ENCODE data around the gene TFDP1.
"Not testable (repeated sequence)": the region's sequence is repeated elsewhere in the genome, so short reads cannot be mapped to it uniquely, and the experiment has no call there.

Gene TFDP1

GRCh38 chr13:113551081-113552000, 33.2 kb upstream of the TFDP1 start:
- no peak for DNase-seq

DNA sequence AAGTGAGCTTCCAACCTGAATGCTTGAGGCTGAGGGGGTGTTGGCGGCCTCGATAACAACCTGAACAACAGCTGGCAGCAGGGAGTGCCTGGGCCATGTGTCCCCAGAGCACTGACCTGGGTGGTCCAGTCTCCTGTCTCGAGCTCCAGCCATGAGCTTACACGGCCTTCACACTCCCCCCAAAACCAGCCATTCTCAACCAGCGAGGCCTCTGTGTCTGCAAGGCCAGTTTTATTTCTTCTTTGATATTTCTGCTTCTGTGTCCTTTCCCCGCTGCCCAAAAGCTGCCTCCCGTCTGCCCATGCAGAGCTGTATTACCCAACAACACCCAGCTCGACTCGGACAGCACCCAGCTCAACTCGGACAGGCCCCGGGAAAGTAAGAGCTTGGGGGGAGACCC, 32.5 kb upstream of the TFDP1 start:
- DNase-seq, result no peak

DNA sequence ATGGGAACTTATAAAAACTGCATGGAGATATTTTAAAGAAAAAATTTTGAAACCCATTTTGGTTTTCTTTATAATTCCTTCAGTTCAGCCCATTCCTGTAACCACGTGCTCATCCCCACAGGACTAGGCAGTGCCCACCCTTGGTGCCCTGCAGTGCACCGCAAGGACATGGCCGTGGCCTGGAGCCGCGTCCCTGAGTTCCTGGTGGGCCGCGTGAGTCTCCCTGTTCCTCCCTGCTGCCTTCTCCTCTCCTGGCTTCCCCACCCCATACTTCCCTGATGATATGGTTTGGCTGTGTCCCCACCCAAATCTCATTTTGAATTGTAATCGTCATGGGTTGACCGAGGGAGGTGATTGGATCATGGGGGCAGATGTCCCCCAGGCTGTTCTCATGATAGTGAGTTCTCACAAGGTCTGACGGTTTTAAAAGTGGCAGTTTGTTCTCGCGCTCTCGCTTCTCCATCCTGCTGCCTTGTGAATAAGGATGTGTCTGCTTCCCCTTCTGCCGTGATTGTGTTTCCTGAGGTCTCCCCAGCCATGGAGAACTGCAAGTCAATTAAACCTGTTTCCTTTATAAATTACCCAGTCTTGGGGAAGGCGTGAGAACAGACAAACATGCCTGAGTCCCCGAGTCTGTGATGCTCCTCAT, 31.6 kb upstream of the TFDP1 start:
- no peak for DNase-seq

DNA sequence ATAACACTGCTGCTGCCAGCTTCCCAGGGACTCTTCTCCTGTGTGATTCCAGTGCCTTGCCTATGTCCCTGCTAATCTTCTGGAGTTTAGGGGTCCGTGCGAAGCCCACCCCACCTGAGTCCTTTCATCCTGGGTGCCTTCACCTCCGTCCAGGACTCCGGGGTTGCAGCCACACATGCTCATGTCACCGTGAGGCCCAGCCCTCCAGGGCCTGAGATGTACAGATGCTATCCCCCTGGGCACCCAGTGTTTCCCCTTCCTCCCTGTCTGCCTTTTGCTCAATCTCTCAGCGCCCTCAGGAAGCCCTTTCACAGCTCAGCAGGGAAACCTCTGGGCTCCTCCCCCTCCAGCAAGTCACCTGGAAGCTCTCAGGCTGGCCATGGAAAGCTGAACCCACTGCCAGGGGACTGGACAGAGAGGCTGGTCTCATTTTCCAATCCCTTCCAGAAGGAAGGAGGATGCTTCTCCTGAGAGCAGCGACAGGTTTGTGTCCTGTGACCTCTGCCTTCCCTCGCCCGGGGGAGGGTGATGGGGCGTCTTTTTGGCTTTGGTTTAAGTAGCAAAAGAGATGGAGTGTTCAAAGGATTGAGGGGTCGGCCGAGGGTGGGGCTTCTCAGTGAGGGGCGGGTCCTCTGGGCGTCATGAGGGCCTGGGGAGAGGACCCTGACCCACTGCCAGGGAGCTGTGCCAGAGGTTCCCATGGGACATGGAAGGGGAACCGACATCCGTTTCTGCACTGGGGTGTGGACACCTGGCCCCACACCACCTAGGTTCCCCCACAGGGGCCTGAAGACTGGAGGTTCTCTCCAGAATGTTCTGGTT, 30.8 kb upstream of the TFDP1 start:
- no peak for DNase-seq

DNA sequence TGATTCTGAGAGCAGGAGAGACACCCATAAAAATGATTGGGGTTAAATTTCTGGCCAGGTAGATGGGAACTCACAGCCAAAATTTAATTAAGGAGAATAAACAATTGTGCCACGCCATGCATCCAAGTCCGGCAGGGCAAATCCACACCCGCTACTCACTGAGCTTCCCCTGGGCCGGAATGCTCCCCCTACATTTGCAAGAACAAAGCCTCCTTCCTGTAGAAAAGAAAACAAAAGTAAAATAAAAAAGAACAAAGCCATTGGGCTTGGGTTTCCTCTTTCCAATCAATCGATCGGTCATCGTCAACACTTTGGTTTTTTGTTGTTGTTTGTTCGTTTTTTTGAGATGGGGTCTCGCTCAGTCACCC, 30.2 kb upstream of the TFDP1 start:
- DNase-seq, result no peak

GRCh38 chr13:113555141-113555540, 29.4 kb upstream of the TFDP1 start:
- DNase-seq, result no peak

DNA sequence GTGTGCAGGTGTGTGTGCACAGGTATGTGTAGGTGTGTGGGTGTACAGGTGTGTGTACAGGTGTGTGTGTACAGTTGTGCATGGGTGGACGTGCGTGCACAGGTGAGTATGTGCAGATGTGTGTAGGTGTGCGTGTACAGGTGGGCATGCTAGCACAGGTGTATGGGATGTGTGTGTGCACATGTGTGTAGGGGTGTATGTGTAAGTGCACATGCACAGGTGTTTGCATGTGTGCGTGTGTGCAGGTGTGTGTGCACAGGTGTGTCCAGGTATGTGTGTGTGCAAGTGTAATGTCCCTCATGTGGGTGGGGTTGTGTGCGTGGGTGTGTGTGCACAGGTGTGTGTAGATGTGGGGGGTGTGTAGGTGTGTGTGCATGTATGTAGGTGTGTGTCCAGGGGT, 27.5 kb upstream of the TFDP1 start:
- DNase-seq, result no peak

- DNase-seq, result no peak
These were observed 26.1 kb upstream of the TFDP1 start for GRCh38 chr13:113558461-113558860.

GRCh38 chr13:113559061-113559460, 25.5 kb upstream of the TFDP1 start:
- DNase-seq, result no peak

- DNase-seq, result no peak
These were observed 24.5 kb upstream of the TFDP1 start for GRCh38 chr13:113559901-113560644.

DNA sequence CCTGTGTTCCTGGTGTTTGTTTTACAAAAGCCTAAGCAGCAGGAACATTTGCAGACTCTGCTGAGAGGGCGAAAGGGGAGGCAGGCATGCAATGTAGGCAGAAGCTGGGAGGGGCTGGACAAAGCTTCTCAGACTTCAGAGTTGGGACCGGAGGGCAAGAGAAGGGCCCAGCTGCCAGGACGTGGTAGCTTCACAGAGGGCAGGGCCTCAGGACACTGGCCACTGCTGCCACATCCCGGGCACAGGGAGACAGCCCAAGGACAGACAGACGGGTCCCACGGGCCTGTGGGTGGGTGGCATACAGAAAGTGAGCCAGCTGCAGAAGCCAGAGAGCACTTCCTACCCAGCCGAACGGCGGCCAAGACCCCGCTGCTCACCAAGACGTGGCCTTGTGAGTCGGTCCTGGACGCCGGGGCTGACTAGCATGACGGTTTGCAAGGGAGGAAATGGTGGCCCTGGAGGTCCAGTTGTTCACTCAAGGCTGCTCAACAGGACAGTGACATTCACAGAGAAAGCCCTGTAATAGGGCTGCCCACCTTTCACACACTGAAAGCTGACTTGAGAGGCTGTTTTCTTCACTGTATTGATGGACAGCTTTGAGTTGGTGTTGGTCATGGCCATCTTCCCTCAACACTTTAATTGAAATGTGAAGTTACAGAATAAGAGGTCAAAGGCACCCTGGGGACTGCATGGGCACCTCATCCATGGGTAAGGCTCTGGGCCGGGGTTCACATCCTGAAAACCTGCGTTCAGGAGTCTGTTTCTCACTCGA, 23.7 kb upstream of the TFDP1 start:
- DNase-seq, result no peak

- no peak for DNase-seq
These were observed 23.0 kb upstream of the TFDP1 start for GRCh38 chr13:113561417-113562084.

DNA sequence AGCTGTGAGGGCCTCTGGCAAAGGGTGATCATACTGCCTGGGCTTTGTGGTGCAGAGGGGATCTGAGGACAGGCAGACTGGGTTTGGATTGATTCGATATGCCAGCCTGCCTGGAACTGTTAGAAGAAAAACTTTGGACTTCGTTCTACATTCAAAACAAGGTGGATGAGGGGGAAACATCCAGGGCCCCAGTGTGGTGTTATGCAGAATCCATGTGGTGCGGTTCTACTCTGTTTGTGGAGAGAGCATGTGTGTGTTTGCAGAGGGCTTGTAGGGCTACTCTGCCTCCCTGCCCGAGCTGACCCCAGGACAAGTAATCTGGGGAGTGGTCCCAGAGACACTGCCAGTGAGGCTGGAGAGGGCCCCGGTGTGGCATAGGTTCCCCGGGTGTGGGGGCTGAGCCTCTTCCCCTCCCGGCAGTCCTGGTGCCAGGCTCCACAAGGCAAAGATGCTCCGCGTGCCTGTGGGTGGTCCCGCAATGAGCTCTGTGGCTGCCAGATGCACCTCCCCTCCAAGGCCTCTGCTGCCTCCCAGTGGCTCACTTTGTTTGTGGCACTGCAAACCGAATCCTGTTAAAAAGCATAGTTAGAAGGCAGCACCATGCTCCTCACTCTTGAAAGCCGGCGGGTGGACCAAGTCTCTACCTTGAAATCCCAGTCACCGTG, 22.3 kb upstream of the TFDP1 start:
- peak; percentile 43 for DNase-seq

DNA sequence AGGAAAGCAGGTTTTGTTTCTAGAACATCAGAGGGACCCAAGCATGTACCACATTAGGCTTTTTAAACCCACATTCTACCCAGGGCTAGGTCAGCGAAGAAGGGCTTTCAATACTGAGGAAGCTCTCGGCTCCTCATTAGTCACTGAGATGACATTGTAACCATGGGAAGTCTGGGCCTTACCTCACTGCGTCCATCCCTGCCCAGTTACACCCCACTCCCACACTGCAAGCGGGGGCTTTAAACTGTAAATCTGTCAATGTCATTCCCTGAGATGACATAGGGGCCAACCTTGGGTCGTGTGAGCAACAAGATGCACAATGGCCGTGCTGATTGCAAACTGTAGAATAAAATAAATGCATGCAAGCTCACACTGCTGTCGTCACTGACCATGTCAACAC, 21.7 kb upstream of the TFDP1 start:
- DNase-seq, result no peak

DNA sequence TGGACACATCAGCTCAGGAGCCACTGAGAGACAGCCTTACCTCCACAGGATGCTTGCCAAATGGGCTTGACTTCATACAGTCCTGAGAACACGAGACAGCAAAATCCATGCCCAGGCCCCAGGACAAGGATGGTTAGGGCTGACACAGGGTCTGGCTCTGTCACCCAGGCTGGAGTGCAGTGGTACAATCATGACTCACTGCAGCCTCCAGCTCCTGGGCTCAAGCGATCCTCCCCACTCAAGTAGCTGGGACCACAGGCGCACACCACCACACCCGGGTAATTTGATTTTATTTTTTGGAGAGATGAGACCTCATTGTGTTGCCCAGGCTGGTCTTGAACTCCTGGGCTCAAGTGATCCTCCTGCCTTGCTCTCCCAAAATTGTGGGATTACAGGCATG, 21.0 kb upstream of the TFDP1 start:
- not testable (repeated sequence) for DNase-seq

- DNase-seq, result no peak
These were observed 20.1 kb upstream of the TFDP1 start for GRCh38 chr13:113564331-113565023.

- DNase-seq, result no peak
These were observed 18.9 kb upstream of the TFDP1 start for GRCh38 chr13:113565526-113566226.

GRCh38 chr13:113566227-113566561, 18.4 kb upstream of the TFDP1 start:
- no peak for DNase-seq

DNA sequence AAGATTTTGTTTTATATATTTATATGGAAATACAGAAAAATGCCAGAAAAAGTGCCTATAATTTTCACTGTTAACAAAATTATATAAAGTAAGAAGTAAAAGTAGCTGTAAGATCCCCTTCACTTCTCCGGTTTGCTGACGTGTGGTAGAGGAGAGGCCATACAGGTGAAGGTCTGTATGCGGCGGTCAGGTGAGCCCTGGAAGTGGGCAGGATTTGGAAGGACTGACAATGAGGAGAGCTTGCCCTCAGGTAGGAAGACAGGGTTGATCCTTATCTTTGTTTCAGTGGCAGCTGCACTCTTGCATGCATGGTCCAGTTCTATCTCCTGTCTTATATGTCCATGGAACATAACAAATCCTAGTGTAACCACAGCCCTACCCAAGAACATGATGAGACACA, 16.9 kb upstream of the TFDP1 start:
- no peak for DNase-seq

DNA sequence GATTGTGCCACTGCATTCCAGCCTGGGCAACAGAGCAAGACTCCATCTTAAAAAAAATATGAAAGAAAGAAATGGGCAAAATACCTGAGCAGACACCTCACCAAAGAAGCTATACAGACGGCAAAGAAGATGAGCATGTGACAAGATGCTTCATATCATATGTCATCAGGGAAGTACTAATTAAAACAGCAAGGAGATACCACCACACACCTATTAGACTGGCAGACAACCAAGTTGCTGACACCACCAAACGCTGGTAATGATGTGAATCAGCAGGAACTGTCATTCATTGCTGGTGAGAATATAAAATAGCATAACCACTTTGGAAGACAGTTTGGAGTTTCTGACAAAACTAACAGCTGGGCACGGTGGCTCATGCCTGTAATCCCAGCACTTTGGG, 11.5 kb upstream of the TFDP1 start:
- no peak for DNase-seq

Measured in stimulated activated CD4-positive, alpha-beta T cell treated with anti-CD3 and anti-CD28 coated beads, Interleukin-4, amount 100 ng/mL, for 1 hour (primary cell).